Stimulated activated CD4-positive, alpha-beta T cell treated with anti-CD3 and anti-CD28 coated beads, Interleukin-12 subunit alpha, Interleukin-12 subunit beta, amount 100 ng/mL, for 24 hours (primary cell): ENCODE measurements around the gene CDKN1A.
"Not testable (repeated sequence)": the region's sequence is repeated elsewhere in the genome, so short reads cannot be mapped to it uniquely, and the experiment has no call there.

Experiments used
- DNase-seq, 2 experiments: peaks; one replicate each; pipeline ENCODE4 v3.0.0-alpha.2; 2020; ENCODE audit warnings: low read depth in 2 of 2

Gene CDKN1A

DNA sequence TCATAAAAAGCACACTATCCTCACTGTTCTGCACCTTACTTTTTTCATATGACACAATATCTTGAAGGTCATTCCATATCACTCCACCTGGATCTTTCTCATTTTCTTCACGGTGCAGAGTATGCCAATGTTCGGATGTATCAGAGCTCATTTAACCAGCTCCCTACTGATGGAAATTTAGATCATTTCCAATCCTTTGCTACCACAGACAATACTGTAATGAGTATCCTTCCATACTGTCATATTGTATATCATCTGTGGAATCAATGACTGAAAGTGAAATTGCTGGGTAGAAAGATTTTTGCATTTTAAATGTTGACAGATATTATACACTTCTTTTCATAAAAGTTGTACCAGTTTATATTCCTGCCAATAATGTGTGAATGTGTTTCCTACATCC is 16.9 kb downstream of the CDKN1A start:
- DNase-seq: no peak

GRCh38 chr6:36697481-36697903 is 19.0 kb downstream of the CDKN1A start, which contains the start of gene RAB44:
TSS of gene RAB44 (plus strand) at chr6:36697826. CDS start at chr6:36704236, 6,410 bp downstream.
- DNase-seq: no peak

GRCh38 chr6:36698196-36698595 is 19.7 kb downstream of the CDKN1A start:
- no peak for DNase-seq

GRCh38 chr6:36698871-36699271 is 20.4 kb downstream of the CDKN1A start:
- no peak for DNase-seq

GRCh38 chr6:36699348-36699747 is 20.8 kb downstream of the CDKN1A start:
- no peak for DNase-seq

GRCh38 chr6:36700071-36700812 is 21.7 kb downstream of the CDKN1A start:
- no peak for DNase-seq

DNA sequence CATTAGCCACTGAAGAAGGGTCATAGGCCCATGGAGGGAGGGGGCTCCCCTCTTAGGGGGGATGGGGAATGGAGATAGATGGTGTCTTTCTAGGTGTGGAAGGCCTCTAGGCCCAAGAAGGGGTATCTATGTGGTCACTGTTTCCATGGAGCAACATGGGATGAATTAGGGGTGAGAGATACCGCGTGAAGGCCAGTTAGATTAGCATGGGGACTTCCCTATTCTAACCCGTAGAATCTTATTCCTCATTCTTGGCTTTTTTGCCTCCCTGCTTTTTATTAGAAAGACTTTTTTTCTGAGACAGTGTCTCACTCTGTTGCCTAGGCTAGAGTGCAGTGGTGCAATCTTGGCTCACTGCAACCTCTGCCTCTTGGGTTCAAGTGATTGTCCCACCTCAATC is 22.3 kb downstream of the CDKN1A start:
- DNase-seq: no peak

GRCh38 chr6:36701401-36701991 is 23.0 kb downstream of the CDKN1A start:
- DNase-seq: no peak

DNA sequence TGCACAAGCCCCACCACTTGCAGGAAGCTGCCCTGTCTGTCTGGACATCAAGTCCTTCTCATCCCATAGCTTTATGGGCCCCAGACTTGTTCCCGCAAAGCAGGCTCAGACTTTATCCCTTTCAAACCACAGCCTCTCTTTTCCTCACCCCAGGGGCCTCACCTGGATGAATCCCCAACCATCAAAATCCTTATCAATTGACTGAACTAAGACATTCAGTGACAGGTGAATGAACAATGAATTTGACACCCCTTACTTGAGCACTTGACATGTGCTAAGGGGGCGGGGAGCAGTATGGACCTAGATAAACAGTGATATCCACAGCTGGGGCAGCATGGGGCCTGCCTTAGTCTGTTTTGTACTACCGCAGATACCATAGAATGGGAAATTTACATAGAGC is 24.1 kb downstream of the CDKN1A start:
- no peak for DNase-seq

- no peak for DNase-seq
Measured at GRCh38 chr6:36703081-36703606, 24.6 kb downstream of the CDKN1A start.

GRCh38 chr6:36703982-36704381 is 25.5 kb downstream of the CDKN1A start:
- no peak for DNase-seq

GRCh38 chr6:36704961-36705577 is 26.6 kb downstream of the CDKN1A start:
- not testable (repeated sequence) for DNase-seq

DNA sequence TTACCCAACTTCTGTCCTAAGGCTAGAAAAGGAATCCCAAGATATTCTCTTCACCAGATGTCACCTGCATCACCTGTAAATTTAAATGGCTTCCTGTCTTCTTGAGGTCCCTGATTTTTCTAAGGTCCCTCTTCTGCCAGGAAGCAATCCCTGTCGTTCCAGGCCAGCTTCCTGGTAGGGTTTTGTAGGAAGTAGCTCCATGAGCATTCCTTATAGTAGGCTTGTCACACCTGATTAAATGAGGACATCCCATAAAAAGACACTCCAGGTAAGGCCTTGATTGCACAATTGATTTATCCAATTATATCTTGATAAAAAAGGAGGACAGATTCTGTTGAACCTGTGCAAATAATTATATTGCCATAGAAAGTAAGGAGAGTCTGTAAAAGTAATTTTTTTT is 27.8 kb downstream of the CDKN1A start:
- DNase-seq: no peak

- no peak for DNase-seq
Measured at GRCh38 chr6:36712816-36713215, 34.3 kb downstream of the CDKN1A start.

DNA sequence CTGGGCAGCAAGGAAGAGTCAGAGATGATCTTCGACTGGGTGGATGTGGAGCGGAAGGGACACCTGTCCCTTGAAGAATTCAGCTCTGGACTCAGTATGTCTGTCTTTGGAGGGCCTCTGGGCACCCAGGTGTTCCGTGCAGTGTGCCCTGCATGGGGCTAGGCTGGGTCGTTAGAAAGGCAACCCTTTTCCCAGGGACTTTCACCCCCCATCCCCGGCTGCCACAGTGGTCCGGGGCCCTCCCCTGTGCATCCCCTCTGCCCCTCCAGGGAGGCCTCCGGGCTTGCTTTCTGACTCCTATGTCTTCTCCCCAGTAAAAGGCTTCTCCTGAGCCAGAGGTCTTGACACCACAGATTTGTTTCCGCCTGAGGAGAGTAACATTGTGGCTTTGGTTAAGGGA is 35.3 kb downstream of the CDKN1A start:
- no peak for DNase-seq

GRCh38 chr6:36714511-36714910 is 36.0 kb downstream of the CDKN1A start:
- no peak for DNase-seq

DNA sequence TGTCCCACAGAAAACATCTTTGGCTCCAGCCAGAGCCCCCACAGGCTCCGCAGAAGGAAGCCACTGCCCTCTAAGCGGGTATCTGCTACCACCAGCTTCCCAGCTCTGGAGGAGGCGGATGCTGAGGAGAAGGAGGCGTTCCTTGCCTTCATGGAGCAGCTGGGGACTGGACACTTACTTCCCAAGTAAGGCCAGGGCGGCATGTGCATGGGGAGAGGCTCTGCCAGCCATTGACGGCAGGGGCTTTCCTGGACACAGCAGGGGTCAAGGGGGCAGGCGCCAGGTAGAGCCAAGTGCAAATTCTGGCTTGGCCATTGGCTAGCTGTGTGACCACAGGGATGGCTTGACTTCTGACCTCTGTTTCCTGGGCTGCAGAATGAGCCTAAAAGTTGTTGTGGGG is 37.0 kb downstream of the CDKN1A start:
- no peak for DNase-seq

GRCh38 chr6:36716476-36717093 is 38.1 kb downstream of the CDKN1A start:
- DNase-seq: no peak

- DNase-seq: no peak
Measured at GRCh38 chr6:36717231-36717825, 38.8 kb downstream of the CDKN1A start.

- no peak for DNase-seq
Measured at GRCh38 chr6:36717871-36718540, 39.5 kb downstream of the CDKN1A start.

GRCh38 chr6:36718560-36718959 is 40.0 kb downstream of the CDKN1A start:
- DNase-seq: no peak
